GM12878 (cell line): ENCODE results near the gene COA1. TPM values are rescaled to one million over a fixed set of nuclear protein-coding genes. Genes with fewer than 3 reads are reported as not detected.

Source experiments
- ATAC-seq: fragments of 200-7000 bp; cut with Tn5 transposase; 3 replicates; pipeline ENCODE4 v1.9.1; 2020; ENCODE audit warnings: mild to moderate bottlenecking, moderate library complexity
- BruUV-seq: library from RNA; stranded (reverse); fragments of 400-500 nt; replicated peaks from 2 replicates; lab custom pipeline; 2021; lab: Mats Ljungman, UMichigan
- CTCF ChIA-PET: fragments of 300-600 bp; sonication (Branson Sonifier 250); formaldehyde crosslinking; extraction: SDS; loops from one replicate; lab custom pipeline; 2021; ENCODE audit warnings: inconsistent platforms; lab: Yijun Ruan, JAX
- POLR2A ChIA-PET: fragments of 350-600 bp; formaldehyde crosslinking; extraction: SDS; loops from one replicate; lab custom pipeline; 2021; ENCODE audit warnings: inconsistent platforms; lab: Charles Lee
- RAD21 ChIA-PET: fragments of 300-600 bp; sonication (Branson Sonifier 250); formaldehyde crosslinking; loops from one replicate; lab custom pipeline; 2023; ENCODE audit warnings: antibody characterized with exemption; ENCODE audit not compliant: unreplicated experiment; lab: Charles Lee
- SMC1A ChIA-PET: fragments of 300-600 bp; sonication (Branson Sonifier 250); formaldehyde crosslinking; loops from one replicate; lab custom pipeline; 2023; ENCODE audit not compliant: unreplicated experiment, uncharacterized antibody; lab: Charles Lee
- DNase-seq: peaks from one replicate; pipeline ENCODE4 v3.0.0-alpha.2; 2011; ENCODE audit warnings: low read depth, low spot score
- FAIRE-seq: peaks from 3 replicates; lab custom pipeline; 2011; peaks lifted over from hg19 to GRCh38; lab: Jason Lieb, UNC
- H2AFZ ChIP-seq: 2 replicates; pipeline ENCODE4 v1.6.0; 2011; ENCODE audit warnings: low read depth, low read length, control low read depth; ENCODE audit not compliant: control insufficient read depth
- H3K27ac ChIP-seq: 2 replicates; pipeline ENCODE4 v1.5.1; 2011; ENCODE audit warnings: control low read depth; ENCODE audit not compliant: control insufficient read depth, insufficient read depth
- H3K27me3 ChIP-seq, 2 experiments: replicated peaks in 1 of 2; 2 replicates each; pipeline versions ENCODE4 v1.6.0 to v1.6.1; 2011; ENCODE audit warnings: low read length in 1 of 2; ENCODE audit not compliant: control insufficient read depth in 2 of 2, insufficient read depth in 2 of 2
- H3K36me3 ChIP-seq, 2 experiments: 2 replicates each; pipeline ENCODE4 v1.5.1; 2011; ENCODE audit warnings: low read length in 1 of 2; ENCODE audit not compliant: control insufficient read depth in 2 of 2, insufficient read depth in 2 of 2
- H3K4me1 ChIP-seq: 2 replicates; pipeline ENCODE4 v1.6.1; 2011; ENCODE audit warnings: mild to moderate bottlenecking, low read length, moderate library complexity, mixed read lengths; ENCODE audit not compliant: control insufficient read depth, insufficient read depth
- H3K4me2 ChIP-seq: 2 replicates; pipeline ENCODE4 v1.6.0; 2011; ENCODE audit warnings: control low read depth; ENCODE audit not compliant: control insufficient read depth, insufficient read depth
- H3K4me3 ChIP-seq: fragments of 200-600 bp; sonication (generic); 2 replicates; pipeline ENCODE4 v1.5.1; 2016
- H3K79me2 ChIP-seq: 2 replicates; pipeline ENCODE4 v1.6.0; 2011; ENCODE audit warnings: low read length; ENCODE audit not compliant: control insufficient read depth, insufficient read depth
- H3K9ac ChIP-seq: 2 replicates; pipeline ENCODE4 v1.8.0; 2011; ENCODE audit warnings: low read length, control low read depth, mixed read lengths; ENCODE audit not compliant: control insufficient read depth, insufficient read depth
- H3K9me3 ChIP-seq: replicated peaks from 3 replicates; pipeline ENCODE4 v1.5.1; 2011; ENCODE audit warnings: mild to moderate bottlenecking, low read length; ENCODE audit not compliant: control insufficient read depth, insufficient read depth
- H4K20me1 ChIP-seq: 2 replicates; pipeline ENCODE4 v1.6.0; 2011; ENCODE audit not compliant: control insufficient read depth, insufficient read depth
- BRCA1 ChIP-seq: IDR thresholded peaks from 2 replicates; pipeline ENCODE4 v1.6.1; 2011; ENCODE audit warnings: low read depth, low read length, improper control_type of control experiment
- CHD1 ChIP-seq: IDR thresholded peaks from 2 replicates; pipeline ENCODE4 v1.6.1; 2012; ENCODE audit warnings: low read depth, low read length, improper control_type of control experiment
- JUNB ChIP-seq: IDR thresholded peaks from 2 replicates; pipeline ENCODE4 v1.6.1; 2016; ENCODE audit warnings: antibody characterized with exemption, mild to moderate bottlenecking
- MYB ChIP-seq: fragments of 150-350 bp; IDR thresholded peaks from 2 replicates; pipeline ENCODE4 v1.6.1; 2014; ENCODE audit warnings: mild to moderate bottlenecking, low read depth, low read length, borderline replicate concordance
- POLR2AphosphoS2 ChIP-seq: IDR thresholded peaks from 2 replicates; pipeline ENCODE4 v1.6.1; 2011; ENCODE audit warnings: low read depth, mild to moderate bottlenecking, low read length, improper control_type of control experiment, moderate library complexity
- POLR2AphosphoS5 ChIP-seq: IDR thresholded peaks from 2 replicates; pipeline ENCODE4 v1.6.1; 2011; ENCODE audit warnings: mild to moderate bottlenecking, low read length, inconsistent platforms
- RAD21 ChIP-seq: IDR thresholded peaks from 2 replicates; pipeline ENCODE4 v1.6.1; 2011; ENCODE audit warnings: mild to moderate bottlenecking, low read depth, low read length, moderate library complexity; ENCODE audit not compliant: insufficient read depth
- RUNX3 ChIP-seq: IDR thresholded peaks from 2 replicates; pipeline ENCODE4 v1.6.1; 2012; ENCODE audit warnings: low read length, inconsistent platforms
- ZNF384 ChIP-seq: IDR thresholded peaks from 2 replicates; pipeline ENCODE4 v1.6.1; 2012; ENCODE audit warnings: low read depth, mild to moderate bottlenecking, low read length, improper control_type of control experiment, borderline replicate concordance
- ZZZ3 ChIP-seq: IDR thresholded peaks from 2 replicates; pipeline ENCODE4 v1.6.1; 2011; ENCODE audit warnings: low read depth; ENCODE audit not compliant: control insufficient read depth, insufficient read length
- WGBS: methylation state at CpG from one replicate; pipeline ENCODE4 v1.1.6; 2016; ENCODE audit warnings: low lambda C conversion rate; ENCODE audit not compliant: insufficient replicate concordance, insufficient coverage; ENCODE audit errors: missing lambda C conversion rate; 5-methylcytosine and 5-hydroxymethylcytosine counted together
- in situ Hi-C: fragments of 300-500 bp; cut with MboI; formaldehyde crosslinking; loops from 9 replicates; pipeline ENCODE4 v1.14.3; 2018; ENCODE audit warnings: mixed read lengths
- intact Hi-C: fragments of 100-400 bp; cut with micrococcal nuclease; formaldehyde crosslinking; loops from one replicate; pipeline ENCODE4 v1.14.2; 2022; ENCODE audit not compliant: unreplicated experiment
- polyA plus RNA-seq, 11 experiments: library from polyadenylated mRNA; depleted of rRNA in 4 of 11; unstranded in 6 of 11; stranded (reverse) in 5 of 11; fragments of >200 nt; fragmentation: Nextera tagmentation in 4 of 11; fragmentation: Illumina TruSeq in 1 of 11; extraction: Ambion mirVana in 4 of 11; extraction: Trizol in 1 of 11; gene quantifications; 1 replicate in 1 of 11; 2 replicates in 10 of 11; pipeline versions ENCODE4 v1.2.1 to v1.2.3, GENCODE V29; 2011 to 2016; ENCODE audit warnings: inconsistent platforms in 2 of 11, missing spikeins in 2 of 11, low read depth in 1 of 11
- total RNA-seq, 4 experiments: library from RNA; depleted of rRNA in 3 of 4; stranded (reverse); fragments of >200 nt in 3 of 4; fragmentation: Illumina TruSeq in 1 of 4; extraction: Trizol in 1 of 4; gene quantifications; 2 replicates each; pipeline versions ENCODE4 v1.2.1 to v1.2.3, GENCODE V29; 2013 to 2021
- TF ChIP-seq, protein P1 (sequence below): fragments of 450-650 bp; IDR thresholded peaks from 2 replicates; pipeline ENCODE4 v1.6.1; 2016; ENCODE audit warnings: mild to moderate bottlenecking
- TF ChIP-seq, protein P2 (sequence below): IDR thresholded peaks from 2 replicates; pipeline ENCODE4 v1.6.1; 2011; ENCODE audit warnings: mild to moderate bottlenecking, low read depth, low read length, moderate library complexity; ENCODE audit not compliant: insufficient replicate concordance

COA1 gene
- total and polyA plus RNA-seq, 10 of the 15 experiments (the other 5 are each of a cell fraction or from before 2014, with no cell fraction given) = 83.1 to 258 (median 111) TPM

DNA sequence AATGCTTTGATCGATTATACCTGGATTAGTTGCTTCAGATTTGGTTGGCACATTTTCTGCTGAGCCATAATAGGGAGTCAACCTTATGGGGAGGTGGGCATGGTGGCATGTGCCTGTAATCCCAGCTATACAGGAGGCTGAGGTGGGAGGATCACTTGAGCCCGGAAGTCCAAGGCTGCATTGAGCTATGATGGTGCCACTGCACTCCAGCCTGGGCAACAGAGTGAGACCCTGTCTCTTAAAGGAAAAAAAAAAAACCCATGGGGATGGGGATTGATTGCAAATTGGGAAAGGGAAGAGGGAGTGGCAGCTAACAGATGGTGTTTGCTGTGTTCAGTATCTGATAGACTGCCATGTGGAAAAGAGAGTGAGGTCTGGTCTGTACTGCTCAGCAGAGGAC, 135.3 kb downstream of the COA1 start:
- 0 out of 2 replicates have a peak overlapping the region, but pooled peaks have one; percentile 50 for H3K4me3 ChIP-seq
- peaks cover 33% of the 10 kb centered on the region for H3K4me1 ChIP-seq
- H3K27ac ChIP-seq = peak overlapping the region; percentile 41
- SMC1A ChIA-PET = interaction anchor here (0.5 to 3.0 kb wide), 9 partner anchors 9 to 125 kb away, joined by 3 to 14 read pairs (median 3); partner anchors contain the start of gene STK17A
- H3K9me3 ChIP-seq = no peaks in the 10 kb centered on the region; the same call in 2 of the 3 replicates
- H3K27me3 ChIP-seq = no peaks in the 10 kb centered on the region
- no peak for ATAC-seq
- H3K79me2 ChIP-seq = peaks cover 91% of the 10 kb centered on the region
- H3K4me2 ChIP-seq = peak overlapping the region; percentile 92
- DNase-seq = no peak
- H3K9ac ChIP-seq = no peak overlapping the region
- no peak for FAIRE-seq
- peaks cover 6 to 14% of the 10 kb centered on the region in 2 experiments; a peak in 3 of 4 replicates for H3K36me3 ChIP-seq
- RAD21 ChIA-PET = interaction anchor here (0.7 to 1.5 kb wide), 3 partner anchors 32 to 275 kb away, joined by 3 to 6 read pairs (median 3); partner anchors contain the start of gene MRPS24
- 20% methylated on average over 2 of the region's 2 CpGs for WGBS
- CTCF ChIA-PET = interaction anchor here (0.8 to 3.0 kb wide), 6 partner anchors 9 to 245 kb away, joined by 3 to 15 read pairs (median 4); partner anchors contain the start of gene STK17A
- BruUV-seq = no TSS peak
- no peaks in the 10 kb centered on the region; the same call in 1 of the 2 replicates for H4K20me1 ChIP-seq
- intact Hi-C loops = no loop called here
- in situ Hi-C loops = no loop called here
- no peak for TF ChIP-seq JUNB
- TF ChIP-seq RAD21 = no peak
- no peak for TF ChIP-seq ZNF384
- no peak for TF ChIP-seq POLR2AphosphoS5
- TF ChIP-seq BRCA1 = no peak
- no peak for TF ChIP-seq POLR2AphosphoS2
- TF ChIP-seq, protein P1, sequence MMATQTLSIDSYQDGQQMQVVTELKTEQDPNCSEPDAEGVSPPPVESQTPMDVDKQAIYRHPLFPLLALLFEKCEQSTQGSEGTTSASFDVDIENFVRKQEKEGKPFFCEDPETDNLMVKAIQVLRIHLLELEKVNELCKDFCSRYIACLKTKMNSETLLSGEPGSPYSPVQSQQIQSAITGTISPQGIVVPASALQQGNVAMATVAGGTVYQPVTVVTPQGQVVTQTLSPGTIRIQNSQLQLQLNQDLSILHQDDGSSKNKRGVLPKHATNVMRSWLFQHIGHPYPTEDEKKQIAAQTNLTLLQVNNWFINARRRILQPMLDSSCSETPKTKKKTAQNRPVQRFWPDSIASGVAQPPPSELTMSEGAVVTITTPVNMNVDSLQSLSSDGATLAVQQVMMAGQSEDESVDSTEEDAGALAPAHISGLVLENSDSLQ = no peak
- no peak for TF ChIP-seq MYB
- TF ChIP-seq, protein P2, sequence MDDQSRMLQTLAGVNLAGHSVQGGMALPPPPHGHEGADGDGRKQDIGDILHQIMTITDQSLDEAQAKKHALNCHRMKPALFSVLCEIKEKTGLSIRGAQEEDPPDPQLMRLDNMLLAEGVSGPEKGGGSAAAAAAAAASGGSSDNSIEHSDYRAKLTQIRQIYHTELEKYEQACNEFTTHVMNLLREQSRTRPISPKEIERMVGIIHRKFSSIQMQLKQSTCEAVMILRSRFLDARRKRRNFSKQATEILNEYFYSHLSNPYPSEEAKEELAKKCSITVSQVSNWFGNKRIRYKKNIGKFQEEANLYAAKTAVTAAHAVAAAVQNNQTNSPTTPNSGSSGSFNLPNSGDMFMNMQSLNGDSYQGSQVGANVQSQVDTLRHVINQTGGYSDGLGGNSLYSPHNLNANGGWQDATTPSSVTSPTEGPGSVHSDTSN = no peak
- no peak for TF ChIP-seq CHD1
- TF ChIP-seq RUNX3 = no peak
- TF ChIP-seq ZZZ3 = no peak
- no peak overlapping the region for H2AFZ ChIP-seq
- POLR2A ChIA-PET = interaction anchor here (0.7 to 1.3 kb wide), 4 partner anchors 19 to 1890 kb away, joined by 3 to 5 read pairs (median 3); no protein-coding TSS in a partner anchor
